ENCODE measurements around the gene ZSWIM7. TPM values are rescaled to one million over a fixed set of nuclear protein-coding genes. Genes with fewer than 3 reads are reported as not detected.

Gene ZSWIM7
- total RNA-seq, 4 donors from 2014 or later, result 3.7 to 13.4 (median 10.3) TPM

- TF ChIP-seq CTCF (IDR thresholded peaks at IDR 0.05) (no peak), POLR2A (IDR thresholded peaks at IDR 0.05) (no peak)
- peaks cover 5 to 96% (median 25%) of the 10 kb centered on the region in 3 donors for H3K36me3 ChIP-seq
- WGBS, 2 donors, result 86 to 95% methylated on average over 3 of the region's 3 CpGs
Observed at GRCh38 chr17:16007439-16007838, 7.9 kb upstream of the ZSWIM7 start.

GRCh38 chr17:16005636-16006035 is 6.1 kb upstream of the ZSWIM7 start:
- Histone ChIP-seq H3K9me3 (no peaks in the 10 kb centered on the region), H3K27ac (no peak overlapping the region), H3K4me3 (no peak overlapping the region), H3K4me1 (peaks cover 6 to 14% (median 10%) of the 10 kb centered on the region in 3 donors), H3K27me3 (no peaks in the 10 kb centered on the region), H3K36me3 (peaks cover 0 to 97% (median 31%) of the 10 kb centered on the region in 3 donors)
- TF ChIP-seq POLR2A (IDR thresholded peaks at IDR 0.05) (no peak), CTCF (IDR thresholded peaks at IDR 0.05) (no peak)
- WGBS, 2 donors, result 93 to 95% methylated on average over 1 of the region's 1 CpG
- intact Hi-C loops (cut with DNase I), result no loop called here
- no peak for DNase-seq

More at GRCh38 chr17:16007439-16007838, 7.9 kb upstream of the ZSWIM7 start:
- Histone ChIP-seq H3K27ac (no peak overlapping the region), H3K9me3 (no peaks in the 10 kb centered on the region), H3K4me1 (peaks cover 0 to 15% (median 12%) of the 10 kb centered on the region in 3 donors), H3K27me3 (no peaks in the 10 kb centered on the region), H3K4me3 (no peak overlapping the region)
- intact Hi-C loops (cut with DNase I), result no loop called here
- DNase-seq, result no peak

GRCh38 chr17:16003841-16004240 is 4.3 kb upstream of the ZSWIM7 start:
- peaks cover 0 to 80% (median 28%) of the 10 kb centered on the region in 3 donors for H3K36me3 ChIP-seq
- 75 to 86% methylated on average over 1 of the region's 1 CpG for WGBS, 2 donors

GRCh38 chr17:16002708-16003260 is 3.3 kb upstream of the ZSWIM7 start:
- Histone ChIP-seq H3K9me3 (no peaks in the 10 kb centered on the region), H3K27ac (no peak overlapping the region), H3K4me3 (no peak overlapping the region), H3K27me3 (no peaks in the 10 kb centered on the region), H3K36me3 (peaks cover 0 to 69% (median 28%) of the 10 kb centered on the region in 3 donors), H3K4me1 (peaks cover 6 to 34% (median 12%) of the 10 kb centered on the region in 3 donors)
- 90% methylated on average over 2 of the region's 2 CpGs for WGBS, 2 donors
- TF ChIP-seq POLR2A (IDR thresholded peaks at IDR 0.05), result no peak
- no peak for TF ChIP-seq CTCF (IDR thresholded peaks at IDR 0.05)
- intact Hi-C loops (cut with DNase I), result no loop called here
- DNase-seq, result no peak

More at GRCh38 chr17:16003841-16004240, 4.3 kb upstream of the ZSWIM7 start:
- no peak for TF ChIP-seq POLR2A (IDR thresholded peaks at IDR 0.05)
- TF ChIP-seq CTCF (IDR thresholded peaks at IDR 0.05), result no peak
- peak overlapping the region in 2 of 4 donors; percentile 18 to 39 for H3K27ac ChIP-seq
- intact Hi-C loops (cut with DNase I), result no loop called here
- H3K9me3 ChIP-seq, result no peaks in the 10 kb centered on the region
- peaks cover 6 to 23% (median 12%) of the 10 kb centered on the region in 3 donors for H3K4me1 ChIP-seq
- DNase-seq, result no peak
- no peaks in the 10 kb centered on the region for H3K27me3 ChIP-seq
- no peak overlapping the region for H3K4me3 ChIP-seq

- Histone ChIP-seq H3K4me1 (peaks cover 6 to 34% (median 12%) of the 10 kb centered on the region in 3 donors), H3K9me3 (no peaks in the 10 kb centered on the region), H3K4me3 (peak overlapping the region in 2 of 4 donors; percentile 79 to 94), H3K27ac (peak overlapping the region in 1 of 4 donors; percentile 98), H3K36me3 (peaks cover 0 to 62% (median 28%) of the 10 kb centered on the region in 3 donors), H3K27me3 (no peaks in the 10 kb centered on the region)
- TF ChIP-seq POLR2A (IDR thresholded peaks at IDR 0.05), result no peak
- no peak for TF ChIP-seq CTCF (IDR thresholded peaks at IDR 0.05)
- no peak for DNase-seq
- intact Hi-C loops (cut with DNase I), result no loop called here
Observed at GRCh38 chr17:16001226-16001897, 1.9 kb upstream of the ZSWIM7 start.
